ENCODE results near the gene JARID2.

DNA sequence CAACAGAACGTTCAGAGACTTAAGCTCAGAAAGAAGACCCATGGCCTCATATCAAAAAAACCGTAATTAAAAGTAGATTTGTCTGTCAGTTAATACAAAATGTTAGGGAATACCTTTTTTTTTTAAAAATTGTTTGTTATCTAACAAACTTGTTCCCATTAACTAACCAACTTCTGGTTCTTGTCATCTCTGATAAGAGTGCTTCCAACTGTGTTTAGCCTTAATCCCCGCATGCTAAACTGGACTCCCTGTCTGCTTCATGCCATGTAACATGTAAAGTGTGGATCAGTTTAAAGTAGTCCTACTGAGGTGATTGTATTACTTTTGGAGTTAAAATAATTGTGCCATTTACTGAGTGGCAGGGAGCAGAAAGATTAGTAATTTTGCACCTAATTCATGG, 6.3 kb downstream of the JARID2 start:
- TF ChIP-seq, protein P1, sequence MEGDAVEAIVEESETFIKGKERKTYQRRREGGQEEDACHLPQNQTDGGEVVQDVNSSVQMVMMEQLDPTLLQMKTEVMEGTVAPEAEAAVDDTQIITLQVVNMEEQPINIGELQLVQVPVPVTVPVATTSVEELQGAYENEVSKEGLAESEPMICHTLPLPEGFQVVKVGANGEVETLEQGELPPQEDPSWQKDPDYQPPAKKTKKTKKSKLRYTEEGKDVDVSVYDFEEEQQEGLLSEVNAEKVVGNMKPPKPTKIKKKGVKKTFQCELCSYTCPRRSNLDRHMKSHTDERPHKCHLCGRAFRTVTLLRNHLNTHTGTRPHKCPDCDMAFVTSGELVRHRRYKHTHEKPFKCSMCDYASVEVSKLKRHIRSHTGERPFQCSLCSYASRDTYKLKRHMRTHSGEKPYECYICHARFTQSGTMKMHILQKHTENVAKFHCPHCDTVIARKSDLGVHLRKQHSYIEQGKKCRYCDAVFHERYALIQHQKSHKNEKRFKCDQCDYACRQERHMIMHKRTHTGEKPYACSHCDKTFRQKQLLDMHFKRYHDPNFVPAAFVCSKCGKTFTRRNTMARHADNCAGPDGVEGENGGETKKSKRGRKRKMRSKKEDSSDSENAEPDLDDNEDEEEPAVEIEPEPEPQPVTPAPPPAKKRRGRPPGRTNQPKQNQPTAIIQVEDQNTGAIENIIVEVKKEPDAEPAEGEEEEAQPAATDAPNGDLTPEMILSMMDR (IDR thresholded peaks at IDR 0.05) = no peak
- TF ChIP-seq POLR2AphosphoS5 (IDR thresholded peaks at IDR 0.05; ENCODE audit: low read depth, low read length) (no peak), TCF7L2 (IDR thresholded peaks at IDR 0.05; ENCODE audit: low read depth, low read length) (no peak), SIN3A (IDR thresholded peaks at IDR 0.05; ENCODE audit: borderline replicate concordance, insufficient read depth, low read depth, low read length) (no peak), REST (IDR thresholded peaks at IDR 0.05; ENCODE audit: insufficient read depth in 1 of 2, low read depth in 2 of 2, low read length in 1 of 2) (no peak)
